HEK293 (cell line): ENCODE measurements around the gene DOCK3.

Source experiments
- CTCF ChIA-PET: fragments of 350-600 bp; formaldehyde crosslinking; extraction: SDS; loops from one replicate; lab custom pipeline; 2021; ENCODE audit warnings: antibody characterized with exemption; lab: Yijun Ruan, JAX
- POLR2A ChIA-PET: fragments of 300-600 bp; formaldehyde crosslinking; extraction: SDS; loops from one replicate; lab custom pipeline; 2020; ENCODE audit warnings: antibody characterized with exemption, inconsistent platforms; lab: Yijun Ruan, JAX
- H3K27ac ChIP-seq: fragments of 200-500 bp; sonication (Bioruptor generic); 2 replicates; pipeline ENCODE4 v1.5.1; 2014; ENCODE audit warnings: low read depth, low read length, control low read depth, inconsistent platforms; ENCODE audit errors: extremely low read depth
- H3K36me3 ChIP-seq, 2 experiments: fragments of 200-500 bp in 1 of 2; sonication (Bioruptor generic) in 1 of 2; 1 replicate in 1 of 2; 2 replicates in 1 of 2; pipeline ENCODE4 v1.5.1; 2014 to 2017; ENCODE audit warnings: inconsistent platforms in 2 of 2, low read length in 2 of 2; ENCODE audit not compliant: control insufficient read depth in 2 of 2, insufficient read depth in 1 of 2
- H3K4me1 ChIP-seq: fragments of 200-500 bp; sonication (Bioruptor generic); 2 replicates; pipeline ENCODE4 v1.5.1; 2014; ENCODE audit warnings: mild to moderate bottlenecking, low read length, inconsistent platforms; ENCODE audit not compliant: control insufficient read depth, insufficient read depth
- H3K4me3 ChIP-seq: 2 replicates; pipeline ENCODE4 v1.5.1; 2011; ENCODE audit warnings: low read depth, mild to moderate bottlenecking, control low read depth, low read length, moderate library complexity
- H3K9me3 ChIP-seq: fragments of 200-500 bp; sonication (Bioruptor generic); 2 replicates; pipeline ENCODE4 v1.5.1; 2014; ENCODE audit warnings: low read depth, low read length, inconsistent platforms; ENCODE audit not compliant: control insufficient read depth, insufficient read depth
- BCL6B ChIP-seq: fragments of 450-650 bp; formaldehyde crosslinking; IDR thresholded peaks from 2 replicates; pipeline ENCODE4 v1.5.1; 2017; ENCODE audit warnings: missing biosample characterization, missing genetic modification characterization
- GFI1B ChIP-seq: fragments of 450-650 bp; formaldehyde crosslinking; IDR thresholded peaks from 2 replicates; pipeline ENCODE4 v1.5.1; 2016; ENCODE audit warnings: missing biosample characterization, missing genetic modification characterization
- KLF8 ChIP-seq: fragments of 450-650 bp; formaldehyde crosslinking; IDR thresholded peaks from 2 replicates; pipeline ENCODE4 v1.5.1; 2016; ENCODE audit warnings: missing biosample characterization, missing genetic modification characterization
- MZF1 ChIP-seq: fragments of 450-650 bp; formaldehyde crosslinking; IDR thresholded peaks from 2 replicates; pipeline ENCODE4 v1.5.1; 2017; ENCODE audit warnings: missing biosample characterization, missing genetic modification characterization, borderline replicate concordance
- PRDM2 ChIP-seq: fragments of 450-650 bp; formaldehyde crosslinking; IDR thresholded peaks from 2 replicates; pipeline ENCODE4 v1.5.1; 2016; ENCODE audit warnings: missing biosample characterization, missing genetic modification characterization, borderline replicate concordance
- SP2 ChIP-seq: fragments of 450-650 bp; formaldehyde crosslinking; IDR thresholded peaks from 2 replicates; pipeline ENCODE4 v1.5.1; 2016; ENCODE audit warnings: missing biosample characterization, missing genetic modification characterization
- ZBTB1 ChIP-seq: fragments of 450-650 bp; formaldehyde crosslinking; IDR thresholded peaks from 2 replicates; pipeline ENCODE4 v1.5.1; 2016; ENCODE audit warnings: missing biosample characterization, missing genetic modification characterization
- ZBTB7A ChIP-seq: fragments of 450-650 bp; formaldehyde crosslinking; IDR thresholded peaks from 2 replicates; pipeline ENCODE4 v1.5.1; 2016; ENCODE audit warnings: low read depth, missing biosample characterization, missing genetic modification characterization
- ZNF148 ChIP-seq: fragments of 450-650 bp; formaldehyde crosslinking; IDR thresholded peaks from 2 replicates; pipeline ENCODE4 v1.5.0; 2017; ENCODE audit warnings: missing biosample characterization, missing genetic modification characterization, borderline replicate concordance
- ZNF221 ChIP-seq: fragments of 450-650 bp; formaldehyde crosslinking; IDR thresholded peaks from 2 replicates; pipeline ENCODE4 v1.5.1; 2017; ENCODE audit warnings: missing biosample characterization, missing genetic modification characterization, borderline replicate concordance
- ZNF324 ChIP-seq: fragments of 450-650 bp; formaldehyde crosslinking; IDR thresholded peaks from 2 replicates; pipeline ENCODE4 v1.5.1; 2016; ENCODE audit warnings: missing biosample characterization, missing genetic modification characterization
- ZNF362 ChIP-seq: fragments of 450-650 bp; formaldehyde crosslinking; IDR thresholded peaks from 2 replicates; pipeline ENCODE4 v1.5.1; 2016; ENCODE audit warnings: missing biosample characterization, missing genetic modification characterization
- ZNF391 ChIP-seq: fragments of 450-650 bp; formaldehyde crosslinking; IDR thresholded peaks from 2 replicates; pipeline ENCODE4 v1.5.1; 2016; ENCODE audit warnings: low read depth, missing biosample characterization, missing genetic modification characterization, borderline replicate concordance
- ZNF416 ChIP-seq: fragments of 450-650 bp; formaldehyde crosslinking; IDR thresholded peaks from 2 replicates; pipeline ENCODE4 v1.5.1; 2016; ENCODE audit warnings: missing biosample characterization, missing genetic modification characterization
- ZNF426 ChIP-seq: fragments of 450-650 bp; formaldehyde crosslinking; IDR thresholded peaks from 2 replicates; pipeline ENCODE4 v1.5.1; 2017; ENCODE audit warnings: missing biosample characterization, missing genetic modification characterization, mild to moderate bottlenecking, inconsistent platforms, moderate library complexity
- ZNF521 ChIP-seq: fragments of 450-650 bp; formaldehyde crosslinking; IDR thresholded peaks from 2 replicates; pipeline ENCODE4 v1.5.1; 2017; ENCODE audit warnings: missing biosample characterization, mild to moderate bottlenecking, missing genetic modification characterization
- ZNF561 ChIP-seq: fragments of 450-650 bp; IDR thresholded peaks from 2 replicates; pipeline ENCODE4 v1.5.1; 2018; ENCODE audit warnings: missing biosample characterization, missing genetic modification characterization, borderline replicate concordance
- ZNF626 ChIP-seq: fragments of 450-650 bp; sonication (Bioruptor Pico); formaldehyde crosslinking; IDR thresholded peaks from 2 replicates; pipeline ENCODE4 v1.5.1; 2018; ENCODE audit warnings: missing biosample characterization, missing genetic modification characterization, inconsistent platforms
- ZNF629 ChIP-seq: fragments of 450-650 bp; formaldehyde crosslinking; IDR thresholded peaks from 2 replicates; pipeline ENCODE4 v1.5.1; 2017; ENCODE audit warnings: missing biosample characterization, missing genetic modification characterization
- ZNF707 ChIP-seq: fragments of 450-650 bp; formaldehyde crosslinking; IDR thresholded peaks from 2 replicates; pipeline ENCODE4 v1.5.1; 2016; ENCODE audit warnings: missing biosample characterization, missing genetic modification characterization
- ZNF747 ChIP-seq: fragments of 450-650 bp; formaldehyde crosslinking; IDR thresholded peaks from 2 replicates; pipeline ENCODE4 v1.5.1; 2016; ENCODE audit warnings: missing biosample characterization, missing genetic modification characterization
- ZNF785 ChIP-seq: fragments of 450-650 bp; formaldehyde crosslinking; IDR thresholded peaks from 2 replicates; pipeline ENCODE4 v1.5.1; 2016; ENCODE audit warnings: missing biosample characterization, missing genetic modification characterization

Gene DOCK3

GRCh38 chr3:51004235-51004634 lies 329.5 kb downstream of the DOCK3 start (continued):
- TF ChIP-seq ZNF707 (tag by site-specific recombination) (no peak), ZNF221 (tag by site-specific recombination) (no peak), ZNF391 (no peak)
- TF ChIP-seq, all 188 proteins: peak for 2

- H3K27ac ChIP-seq = peak overlapping the region; percentile 25; the same call in 1 of the 2 replicates
- CTCF ChIA-PET = interaction anchor here (0.6 kb wide), 1 partner anchor 190 kb away, joined by 3 read pairs; no protein-coding TSS in a partner anchor
Observed at GRCh38 chr3:51024121-51024520, 349.4 kb downstream of the DOCK3 start.

GRCh38 chr3:51024765-51025632 lies 350.3 kb downstream of the DOCK3 start:
- H3K9me3 ChIP-seq = no peaks in the 10 kb centered on the region
- no peaks in the 10 kb centered on the region for H3K36me3 ChIP-seq
- CTCF ChIA-PET = interaction anchor here (0.6 kb wide), 2 partner anchors 189 to 417 kb away, joined by 3 to 4 read pairs; no protein-coding TSS in a partner anchor
- POLR2A ChIA-PET = no interaction called here
- no peak overlapping the region for H3K4me3 ChIP-seq
- peaks cover 5% of the 10 kb centered on the region for H3K4me1 ChIP-seq
- peak overlapping the region; percentile 42 for H3K27ac ChIP-seq
- TF ChIP-seq BCL6B (tag by site-specific recombination) = no peak
- no peak for TF ChIP-seq ZNF324 (tag by site-specific recombination)
- TF ChIP-seq ZBTB7A (tag by site-specific recombination) = no peak
- TF ChIP-seq ZNF747 (tag by site-specific recombination) = no peak
- TF ChIP-seq ZBTB1 (tag by site-specific recombination) = no peak
- no peak for TF ChIP-seq ZNF626
- TF ChIP-seq MZF1 = peak; percentile 20; the same call in 1 of the 2 replicates
- no peak for TF ChIP-seq ZNF148 (tag by site-specific recombination)
- TF ChIP-seq ZNF629 (tag by site-specific recombination) = peak; percentile 48; the same call in 1 of the 2 replicates
- TF ChIP-seq GFI1B (tag by site-specific recombination) = no peak
- TF ChIP-seq KLF8 (tag by site-specific recombination) = no peak
- no peak for TF ChIP-seq PRDM2 (tag by site-specific recombination)
- no peak for TF ChIP-seq ZNF362 (tag by site-specific recombination)
- TF ChIP-seq SP2 (tag by site-specific recombination) = no peak
- 0 out of 2 replicates have a peak, but pooled peaks have one; percentile 20 for TF ChIP-seq ZNF561 (tag by site-specific recombination)
- no peak for TF ChIP-seq ZNF785
- TF ChIP-seq ZNF426 (tag by site-specific recombination) = no peak

More at GRCh38 chr3:51024121-51024520, 349.4 kb downstream of the DOCK3 start:
- H3K4me1 ChIP-seq = peaks cover 5% of the 10 kb centered on the region
- TF ChIP-seq ZNF521 (tag by site-specific recombination) (no peak), ZNF416 (tag by site-specific recombination) (0 out of 2 replicates have a peak, but pooled peaks have one; percentile 62)
- no peaks in the 10 kb centered on the region for H3K36me3 ChIP-seq
- no peaks in the 10 kb centered on the region for H3K9me3 ChIP-seq
- no peak overlapping the region for H3K4me3 ChIP-seq
- POLR2A ChIA-PET = no interaction called here
